SK-N-SH treated with all-trans-retinoic acid at 6 μM for 48 hours (cell line): ENCODE measurements around the gene RPS14.
A peak's percentile ranks its signal among the peaks of the same experiment; 100 is the strongest.

Experiments
- ATAC-seq: fragments of 200-7000 bp; cut with Tn5 transposase; 3 replicates; pipeline ENCODE4 v1.9.1; 2020; ENCODE audit warnings: mild to moderate bottlenecking, moderate library complexity
- ARNTL ChIP-seq: fragments of 450-650 bp; formaldehyde crosslinking; IDR thresholded peaks from 2 replicates; pipeline ENCODE4 v1.5.0; 2020; ENCODE audit warnings: low read depth, mild to moderate bottlenecking, moderate library complexity, borderline replicate concordance
- BACH2 ChIP-seq: fragments of 250-450 bp; sonication (Bioruptor Pico); IDR thresholded peaks from 2 replicates; pipeline ENCODE4 v1.9.0; 2021; ENCODE audit warnings: mild to moderate bottlenecking, borderline replicate concordance
- CREB5 ChIP-seq: fragments of 250-450 bp; sonication (Bioruptor Pico); IDR thresholded peaks from 2 replicates; pipeline ENCODE4 v1.5.1; 2020; ENCODE audit warnings: low read depth, mild to moderate bottlenecking, moderate library complexity
- CSDC2 ChIP-seq: fragments of 250-450 bp; sonication (Bioruptor Pico); IDR thresholded peaks from 2 replicates; pipeline ENCODE4 v1.5.0; 2020; ENCODE audit warnings: mild to moderate bottlenecking, moderate library complexity
- ESRRG ChIP-seq: fragments of 250-450 bp; sonication (Bioruptor Pico); IDR thresholded peaks from 2 replicates; pipeline ENCODE4 v1.6.1; 2021; ENCODE audit warnings: mild to moderate bottlenecking
- GLIS3 ChIP-seq: fragments of 250-450 bp; sonication (Bioruptor Pico); IDR thresholded peaks from 2 replicates; pipeline ENCODE4 v1.5.0; 2020; ENCODE audit warnings: mild to moderate bottlenecking, moderate library complexity
- ISL1 ChIP-seq: fragments of 250-450 bp; sonication (Bioruptor Pico); IDR thresholded peaks from 2 replicates; pipeline ENCODE4 v2.1.2; 2022; ENCODE audit warnings: mild to moderate bottlenecking, moderate library complexity
- OSR1 ChIP-seq: fragments of 250-450 bp; sonication (Bioruptor Pico); IDR thresholded peaks from 2 replicates; pipeline ENCODE4 v1.8.0; 2022; ENCODE audit warnings: moderate library complexity, mild to moderate bottlenecking, inconsistent platforms
- POU6F1 ChIP-seq: fragments of 250-450 bp; sonication (Bioruptor Pico); IDR thresholded peaks from 2 replicates; pipeline ENCODE4 v1.8.0; 2021; ENCODE audit warnings: low read depth, mild to moderate bottlenecking, moderate library complexity, borderline replicate concordance
- RARB ChIP-seq: fragments of 250-450 bp; sonication (Bioruptor Pico); IDR thresholded peaks from 2 replicates; pipeline ENCODE4 v1.8.0; 2021; ENCODE audit warnings: mild to moderate bottlenecking, moderate library complexity
- TCF4 ChIP-seq: fragments of 250-450 bp; sonication (Bioruptor Pico); IDR thresholded peaks from 2 replicates; pipeline ENCODE4 v1.8.0; 2021; ENCODE audit warnings: mild to moderate bottlenecking, moderate library complexity, borderline replicate concordance
- TOX ChIP-seq: fragments of 250-450 bp; sonication (Bioruptor Pico); IDR thresholded peaks from 2 replicates; pipeline ENCODE4 v1.8.0; 2021; ENCODE audit warnings: mild to moderate bottlenecking, moderate library complexity, borderline replicate concordance
- ZC3H10 ChIP-seq: fragments of 250-450 bp; sonication (Bioruptor Pico); IDR thresholded peaks from 2 replicates; pipeline ENCODE4 v1.5.1; 2021; ENCODE audit warnings: mild to moderate bottlenecking, moderate library complexity
- ZFP3 ChIP-seq: fragments of 250-450 bp; sonication (Bioruptor Pico); IDR thresholded peaks from 2 replicates; pipeline ENCODE4 v1.5.0; 2020; ENCODE audit warnings: mild to moderate bottlenecking, moderate library complexity
- ZFP30 ChIP-seq: fragments of 450-650 bp; formaldehyde crosslinking; IDR thresholded peaks from 2 replicates; pipeline ENCODE4 v1.5.0; 2022; ENCODE audit warnings: mild to moderate bottlenecking, moderate library complexity
- ZNF70 ChIP-seq: fragments of 450-650 bp; formaldehyde crosslinking; IDR thresholded peaks from 2 replicates; pipeline ENCODE4 v1.5.0; 2020; ENCODE audit warnings: mild to moderate bottlenecking, moderate library complexity
- ZNF8 ChIP-seq: fragments of 450-650 bp; formaldehyde crosslinking; IDR thresholded peaks from 2 replicates; pipeline ENCODE4 v1.5.0; 2020; ENCODE audit warnings: mild to moderate bottlenecking, moderate library complexity
- TF ChIP-seq, protein P1 (sequence below): fragments of 250-450 bp; sonication (Bioruptor Pico); IDR thresholded peaks from 2 replicates; pipeline ENCODE4 v1.8.0; 2020; ENCODE audit warnings: mild to moderate bottlenecking, moderate library complexity, borderline replicate concordance
- TF ChIP-seq, protein P2 (sequence below): fragments of 250-450 bp; sonication (Bioruptor Pico); IDR thresholded peaks from 2 replicates; pipeline ENCODE4 v1.5.1; 2021; ENCODE audit warnings: mild to moderate bottlenecking, moderate library complexity
- TF ChIP-seq, protein P3 (sequence below): fragments of 250-450 bp; sonication (Bioruptor Pico); IDR thresholded peaks from 2 replicates; pipeline ENCODE4 v1.5.0; 2020; ENCODE audit warnings: mild to moderate bottlenecking, moderate library complexity

RPS14 gene

DNA sequence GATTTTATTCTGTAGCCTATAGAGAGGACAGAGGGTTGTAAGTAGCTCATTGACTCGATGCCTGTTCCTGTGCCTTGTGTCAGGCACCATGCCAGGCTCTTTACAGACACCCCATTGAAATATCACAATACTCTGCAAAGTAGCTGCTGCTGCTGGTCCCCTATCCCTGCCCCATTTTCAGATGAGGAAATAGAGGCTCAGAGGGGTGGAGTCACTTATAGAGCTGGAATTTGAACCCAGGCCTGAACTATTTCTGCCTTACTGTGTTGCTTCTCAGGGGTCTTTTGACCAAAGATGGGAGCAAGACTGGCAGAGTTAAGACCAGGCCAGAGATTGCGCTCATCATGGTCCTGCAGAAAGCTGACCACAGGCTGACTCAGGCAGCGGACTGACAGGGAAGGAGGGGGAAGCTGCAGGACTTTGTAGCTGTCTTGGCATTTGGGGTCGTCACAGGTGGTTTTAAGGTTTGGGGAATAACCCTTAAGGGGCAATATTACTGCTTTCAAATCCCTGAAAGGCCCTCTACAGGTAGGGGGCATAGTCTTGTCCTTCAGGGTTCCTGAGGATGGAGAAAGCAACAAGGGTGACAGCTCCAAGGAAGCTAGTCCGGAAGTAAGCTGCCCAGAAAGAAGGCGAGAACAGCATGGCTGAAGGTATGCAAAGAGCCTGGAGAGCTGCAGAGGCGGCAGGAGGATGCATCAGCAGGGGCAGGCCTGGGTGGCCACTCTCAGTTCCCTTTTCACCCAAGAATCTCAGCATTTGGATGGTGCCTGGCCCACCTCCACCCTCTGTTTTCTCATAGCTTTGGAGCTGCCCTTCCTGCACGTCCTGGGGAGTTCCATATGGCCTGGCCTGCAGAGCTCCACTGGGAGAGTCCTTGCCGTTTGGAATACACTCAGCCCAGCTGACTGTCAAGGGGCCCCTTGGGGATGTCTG, 40.1 kb upstream of the RPS14 start:
- no peak for TF ChIP-seq POU6F1 (CRISPR knock-in tag)
- TF ChIP-seq ZC3H10, result no peak
- no peak for TF ChIP-seq RARB
- no peak for TF ChIP-seq BACH2
- no peak for TF ChIP-seq ZFP30 (CRISPR knock-in tag)
- no peak for TF ChIP-seq ZNF70
- no peak for TF ChIP-seq OSR1 (CRISPR knock-in tag)
- no peak for TF ChIP-seq ISL1
- no peak for TF ChIP-seq ZFP3 (CRISPR knock-in tag)
- TF ChIP-seq, protein P1, sequence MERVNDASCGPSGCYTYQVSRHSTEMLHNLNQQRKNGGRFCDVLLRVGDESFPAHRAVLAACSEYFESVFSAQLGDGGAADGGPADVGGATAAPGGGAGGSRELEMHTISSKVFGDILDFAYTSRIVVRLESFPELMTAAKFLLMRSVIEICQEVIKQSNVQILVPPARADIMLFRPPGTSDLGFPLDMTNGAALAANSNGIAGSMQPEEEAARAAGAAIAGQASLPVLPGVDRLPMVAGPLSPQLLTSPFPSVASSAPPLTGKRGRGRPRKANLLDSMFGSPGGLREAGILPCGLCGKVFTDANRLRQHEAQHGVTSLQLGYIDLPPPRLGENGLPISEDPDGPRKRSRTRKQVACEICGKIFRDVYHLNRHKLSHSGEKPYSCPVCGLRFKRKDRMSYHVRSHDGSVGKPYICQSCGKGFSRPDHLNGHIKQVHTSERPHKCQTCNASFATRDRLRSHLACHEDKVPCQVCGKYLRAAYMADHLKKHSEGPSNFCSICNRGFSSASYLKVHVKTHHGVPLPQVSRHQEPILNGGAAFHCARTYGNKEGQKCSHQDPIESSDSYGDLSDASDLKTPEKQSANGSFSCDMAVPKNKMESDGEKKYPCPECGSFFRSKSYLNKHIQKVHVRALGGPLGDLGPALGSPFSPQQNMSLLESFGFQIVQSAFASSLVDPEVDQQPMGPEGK (CRISPR knock-in tag), result no peak
- TF ChIP-seq GLIS3 (CRISPR knock-in tag), result no peak
- no peak for TF ChIP-seq ZNF8
- TF ChIP-seq, protein P2, sequence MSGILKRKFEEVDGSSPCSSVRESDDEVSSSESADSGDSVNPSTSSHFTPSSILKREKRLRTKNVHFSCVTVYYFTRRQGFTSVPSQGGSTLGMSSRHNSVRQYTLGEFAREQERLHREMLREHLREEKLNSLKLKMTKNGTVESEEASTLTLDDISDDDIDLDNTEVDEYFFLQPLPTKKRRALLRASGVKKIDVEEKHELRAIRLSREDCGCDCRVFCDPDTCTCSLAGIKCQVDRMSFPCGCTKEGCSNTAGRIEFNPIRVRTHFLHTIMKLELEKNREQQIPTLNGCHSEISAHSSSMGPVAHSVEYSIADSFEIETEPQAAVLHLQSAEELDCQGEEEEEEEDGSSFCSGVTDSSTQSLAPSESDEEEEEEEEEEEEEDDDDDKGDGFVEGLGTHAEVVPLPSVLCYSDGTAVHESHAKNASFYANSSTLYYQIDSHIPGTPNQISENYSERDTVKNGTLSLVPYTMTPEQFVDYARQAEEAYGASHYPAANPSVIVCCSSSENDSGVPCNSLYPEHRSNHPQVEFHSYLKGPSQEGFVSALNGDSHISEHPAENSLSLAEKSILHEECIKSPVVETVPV (CRISPR knock-in tag), result no peak
- TF ChIP-seq CREB5, result no peak
- TF ChIP-seq, protein P3, sequence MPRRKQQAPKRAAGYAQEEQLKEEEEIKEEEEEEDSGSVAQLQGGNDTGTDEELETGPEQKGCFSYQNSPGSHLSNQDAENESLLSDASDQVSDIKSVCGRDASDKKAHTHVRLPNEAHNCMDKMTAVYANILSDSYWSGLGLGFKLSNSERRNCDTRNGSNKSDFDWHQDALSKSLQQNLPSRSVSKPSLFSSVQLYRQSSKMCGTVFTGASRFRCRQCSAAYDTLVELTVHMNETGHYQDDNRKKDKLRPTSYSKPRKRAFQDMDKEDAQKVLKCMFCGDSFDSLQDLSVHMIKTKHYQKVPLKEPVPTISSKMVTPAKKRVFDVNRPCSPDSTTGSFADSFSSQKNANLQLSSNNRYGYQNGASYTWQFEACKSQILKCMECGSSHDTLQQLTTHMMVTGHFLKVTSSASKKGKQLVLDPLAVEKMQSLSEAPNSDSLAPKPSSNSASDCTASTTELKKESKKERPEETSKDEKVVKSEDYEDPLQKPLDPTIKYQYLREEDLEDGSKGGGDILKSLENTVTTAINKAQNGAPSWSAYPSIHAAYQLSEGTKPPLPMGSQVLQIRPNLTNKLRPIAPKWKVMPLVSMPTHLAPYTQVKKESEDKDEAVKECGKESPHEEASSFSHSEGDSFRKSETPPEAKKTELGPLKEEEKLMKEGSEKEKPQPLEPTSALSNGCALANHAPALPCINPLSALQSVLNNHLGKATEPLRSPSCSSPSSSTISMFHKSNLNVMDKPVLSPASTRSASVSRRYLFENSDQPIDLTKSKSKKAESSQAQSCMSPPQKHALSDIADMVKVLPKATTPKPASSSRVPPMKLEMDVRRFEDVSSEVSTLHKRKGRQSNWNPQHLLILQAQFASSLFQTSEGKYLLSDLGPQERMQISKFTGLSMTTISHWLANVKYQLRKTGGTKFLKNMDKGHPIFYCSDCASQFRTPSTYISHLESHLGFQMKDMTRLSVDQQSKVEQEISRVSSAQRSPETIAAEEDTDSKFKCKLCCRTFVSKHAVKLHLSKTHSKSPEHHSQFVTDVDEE (CRISPR knock-in tag), result no peak
- no peak for TF ChIP-seq CSDC2 (CRISPR knock-in tag)
- no peak for TF ChIP-seq TOX
- TF ChIP-seq ESRRG (CRISPR knock-in tag), result no peak
- TF ChIP-seq TCF4 (CRISPR knock-in tag), result no peak
- no peak for TF ChIP-seq ARNTL (CRISPR knock-in tag)
- ATAC-seq, result peak; percentile 5

DNA sequence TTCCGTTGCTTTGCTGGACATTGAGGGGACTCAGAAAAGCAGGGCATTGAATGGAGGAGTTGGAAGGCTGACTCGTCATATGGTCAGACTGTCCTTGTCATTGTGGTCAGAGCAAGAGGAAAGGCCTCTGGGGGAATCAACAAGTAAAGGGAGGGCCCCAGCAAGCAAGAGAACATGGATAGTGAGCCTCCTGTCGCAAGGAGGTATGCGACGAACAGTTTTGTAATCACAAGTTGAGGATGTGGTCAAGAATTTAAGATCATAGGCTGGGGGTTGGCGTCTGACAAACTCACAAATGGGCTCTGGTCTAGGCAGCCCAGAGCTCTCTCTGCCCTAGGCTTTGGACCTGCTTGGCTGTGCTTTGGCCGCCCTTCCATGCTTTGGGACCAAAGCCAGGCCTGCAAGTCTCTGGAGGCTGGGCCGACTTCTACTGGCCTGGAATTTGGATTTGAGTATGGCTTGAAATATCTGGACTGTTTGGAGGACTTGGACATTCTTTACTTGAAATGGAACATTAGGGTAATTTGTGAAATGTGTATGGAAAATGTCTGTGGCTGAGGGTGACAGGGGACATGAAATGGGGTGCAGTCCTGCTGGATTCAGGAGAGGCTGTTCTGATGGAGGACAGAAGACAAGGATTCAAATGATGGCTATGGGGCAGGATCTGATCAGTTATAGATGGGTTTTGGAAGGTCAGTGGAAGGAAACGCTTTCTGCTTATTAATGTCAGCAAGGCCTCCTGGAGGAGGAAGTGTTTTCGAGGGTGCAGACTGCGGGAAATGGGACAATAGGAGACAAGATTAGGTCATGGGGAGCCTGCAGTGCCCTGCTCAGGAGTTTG, 39.2 kb upstream of the RPS14 start:
- TF ChIP-seq ISL1 (peak; percentile 42), ZNF8 (no peak)
- peak; percentile 50 for ATAC-seq
